Renal pelvis (tissue), 4 donors: ENCODE results near the gene ALK. TPM values are rescaled to one million over a fixed set of nuclear protein-coding genes. Genes with fewer than 3 reads are reported as not detected.
"Not testable (repeated sequence)": the region's sequence is repeated elsewhere in the genome, so short reads cannot be mapped to it uniquely, and the experiment has no call there.

Experiments used
- DNase-seq: peaks from one replicate; pipeline ENCODE4 v3.0.0-alpha.2; 2013
- polyA plus RNA-seq, 3 donors: library from polyadenylated mRNA; unstranded; fragments of 120-200 nt; gene quantifications; one replicate each; pipeline ENCODE4 v1.2.1, GENCODE V29; 2013; ENCODE audit not compliant: insufficient read length in 3 of 3

Gene ALK
- polyA plus RNA-seq, 3 donors, result 0.22 to 0.55 (median 0.36) TPM

- no peak for DNase-seq
Observed at GRCh38 chr2:29247336-29247914, 674.0 kb downstream of the ALK start.

GRCh38 chr2:29246383-29247300 is 674.7 kb downstream of the ALK start:
- DNase-seq, result no peak

- no peak for DNase-seq
Observed at GRCh38 chr2:29245742-29246382, 675.5 kb downstream of the ALK start.

- not testable (repeated sequence) for DNase-seq
Observed at GRCh38 chr2:29245035-29245741, 676.2 kb downstream of the ALK start.

- DNase-seq, result no peak
Observed at GRCh38 chr2:29242621-29243375, 678.6 kb downstream of the ALK start.

GRCh38 chr2:29241955-29242565 is 679.3 kb downstream of the ALK start:
- DNase-seq, result no peak

GRCh38 chr2:29241341-29241740 is 680.0 kb downstream of the ALK start:
- DNase-seq, result no peak

GRCh38 chr2:29240601-29241000 is 680.8 kb downstream of the ALK start:
- DNase-seq, result no peak

- DNase-seq, result no peak
Observed at GRCh38 chr2:29239209-29239960, 682.0 kb downstream of the ALK start.

GRCh38 chr2:29238497-29238896 is 682.9 kb downstream of the ALK start:
- DNase-seq, result no peak

- no peak for DNase-seq
Observed at GRCh38 chr2:29236074-29236473, 685.3 kb downstream of the ALK start.

- DNase-seq, result no peak
Observed at GRCh38 chr2:29235411-29235810, 686.0 kb downstream of the ALK start.

GRCh38 chr2:29233428-29233827 is 688.0 kb downstream of the ALK start:
- peak; percentile 58 for DNase-seq

GRCh38 chr2:29232041-29232440 is 689.3 kb downstream of the ALK start:
- no peak for DNase-seq

- no peak for DNase-seq
Observed at GRCh38 chr2:29229640-29230039, 691.7 kb downstream of the ALK start.

GRCh38 chr2:29228947-29229346 is 692.4 kb downstream of the ALK start:
- no peak for DNase-seq

GRCh38 chr2:29227935-29228675 is 693.3 kb downstream of the ALK start:
- DNase-seq, result no peak

GRCh38 chr2:29226808-29227207 is 694.6 kb downstream of the ALK start:
- DNase-seq, result no peak

- DNase-seq, result no peak
Observed at GRCh38 chr2:29226375-29226774, 695.0 kb downstream of the ALK start.

GRCh38 chr2:29225814-29226213 is 695.6 kb downstream of the ALK start:
- no peak for DNase-seq
